Subcutaneous abdominal adipose tissue (tissue), 5 donors: ENCODE data around the gene R3HDM4.

Experiments used
- H3K27ac ChIP-seq: one replicate; pipeline ENCODE4 v1.7.0; 2013; ENCODE audit warnings: low read depth, mild to moderate bottlenecking, inconsistent platforms, low read length, moderate library complexity
- H3K27me3 ChIP-seq, 5 donors: one replicate each; pipeline ENCODE4 v1.7.0; 2013; ENCODE audit warnings: low read length in 5 of 5, inconsistent platforms in 1 of 5; ENCODE audit not compliant: control insufficient read depth in 5 of 5, insufficient read depth in 4 of 5
- H3K36me3 ChIP-seq, 5 donors: one replicate each; pipeline ENCODE4 v1.7.0; 2013; ENCODE audit warnings: low read length in 5 of 5; ENCODE audit not compliant: control insufficient read depth in 5 of 5, insufficient read depth in 5 of 5
- H3K4me1 ChIP-seq, 5 donors: one replicate each; pipeline ENCODE4 v1.7.0; 2013; ENCODE audit warnings: low read length in 5 of 5, mild to moderate bottlenecking in 3 of 5, moderate library complexity in 1 of 5; ENCODE audit not compliant: control insufficient read depth in 5 of 5, insufficient read depth in 5 of 5
- H3K4me3 ChIP-seq, 5 donors: one replicate each; pipeline ENCODE4 v1.7.0; 2013; ENCODE audit warnings: low read length in 5 of 5, low read depth in 1 of 5
- H3K9ac ChIP-seq, 5 donors: one replicate each; pipeline ENCODE4 v1.7.0; 2013; ENCODE audit warnings: low read length in 5 of 5, mild to moderate bottlenecking in 4 of 5, moderate library complexity in 3 of 5
- H3K9me3 ChIP-seq, 5 donors: one replicate each; pipeline ENCODE4 v1.7.0; 2013; ENCODE audit warnings: low read length in 5 of 5; ENCODE audit not compliant: control insufficient read depth in 5 of 5
- donor health status: healthy.
- donor health status: healthy.
- donor health status: healthy.
- donor health status: healthy.
- donor health status: healthy.

The R3HDM4 gene

GRCh38 chr19:947090-947706 is 34.2 kb upstream of the R3HDM4 start:
- H3K4me3 ChIP-seq, result no peak overlapping the region
- H3K9me3 ChIP-seq, result no peaks in the 10 kb centered on the region
- no peak overlapping the region for H3K9ac ChIP-seq
- H3K27ac ChIP-seq, result no peak overlapping the region
- H3K36me3 ChIP-seq, result peaks cover 0 to 18% (median 5%) of the 10 kb centered on the region in 5 donors
- H3K27me3 ChIP-seq, result no peaks in the 10 kb centered on the region
- peaks cover 2 to 42% (median 17%) of the 10 kb centered on the region in 5 donors for H3K4me1 ChIP-seq

- H3K4me1 ChIP-seq, result peaks cover 2 to 58% (median 28%) of the 10 kb centered on the region in 5 donors
- H3K36me3 ChIP-seq, result peaks cover 0 to 18% (median 5%) of the 10 kb centered on the region in 5 donors
- no peak overlapping the region for H3K4me3 ChIP-seq
- no peaks in the 10 kb centered on the region for H3K9me3 ChIP-seq
- no peaks in the 10 kb centered on the region for H3K27me3 ChIP-seq
- no peak overlapping the region for H3K9ac ChIP-seq
- no peak overlapping the region for H3K27ac ChIP-seq
These were observed 32.6 kb upstream of the R3HDM4 start for GRCh38 chr19:945401-946252.

GRCh38 chr19:944663-945241 is 31.7 kb upstream of the R3HDM4 start:
- no peak overlapping the region for H3K27ac ChIP-seq
- no peak overlapping the region for H3K9ac ChIP-seq
- H3K9me3 ChIP-seq, result no peaks in the 10 kb centered on the region
- no peak overlapping the region for H3K4me3 ChIP-seq
- H3K36me3 ChIP-seq, result peaks cover 0 to 18% (median 5%) of the 10 kb centered on the region in 5 donors
- H3K27me3 ChIP-seq, result no peaks in the 10 kb centered on the region
- H3K4me1 ChIP-seq, result peaks cover 4 to 66% (median 34%) of the 10 kb centered on the region in 5 donors

GRCh38 chr19:944171-944567 is 31.1 kb upstream of the R3HDM4 start:
- H3K36me3 ChIP-seq, result peaks cover 0 to 22% (median 5%) of the 10 kb centered on the region in 5 donors
- H3K27me3 ChIP-seq, result no peaks in the 10 kb centered on the region
- no peak overlapping the region for H3K4me3 ChIP-seq
- no peak overlapping the region for H3K9ac ChIP-seq
- H3K27ac ChIP-seq, result no peak overlapping the region
- H3K4me1 ChIP-seq, result peaks cover 4 to 72% (median 34%) of the 10 kb centered on the region in 5 donors
- H3K9me3 ChIP-seq, result no peaks in the 10 kb centered on the region

- no peaks in the 10 kb centered on the region for H3K27me3 ChIP-seq
- H3K9ac ChIP-seq, result no peak overlapping the region
- H3K9me3 ChIP-seq, result no peaks in the 10 kb centered on the region
- no peak overlapping the region for H3K27ac ChIP-seq
- peaks cover 0 to 22% (median 5%) of the 10 kb centered on the region in 5 donors for H3K36me3 ChIP-seq
- peaks cover 4 to 69% (median 34%) of the 10 kb centered on the region in 5 donors for H3K4me1 ChIP-seq
- no peak overlapping the region for H3K4me3 ChIP-seq
These were observed 30.6 kb upstream of the R3HDM4 start for GRCh38 chr19:943551-944170.

- H3K9me3 ChIP-seq, result no peaks in the 10 kb centered on the region
- H3K36me3 ChIP-seq, result peaks cover 0 to 20% (median 6%) of the 10 kb centered on the region in 5 donors
- H3K27me3 ChIP-seq, result no peaks in the 10 kb centered on the region
- peak overlapping the region in 1 of 5 donors; percentile 62 for H3K4me3 ChIP-seq
- peaks cover 4 to 66% (median 34%) of the 10 kb centered on the region in 5 donors for H3K4me1 ChIP-seq
- no peak overlapping the region for H3K9ac ChIP-seq
- H3K27ac ChIP-seq, result no peak overlapping the region
These were observed 29.2 kb upstream of the R3HDM4 start for GRCh38 chr19:942133-942645.

- H3K9me3 ChIP-seq, result no peaks in the 10 kb centered on the region
- H3K4me3 ChIP-seq, result peak overlapping the region in 4 of 5 donors; percentile 23 to 62 (median 47)
- H3K27ac ChIP-seq, result peak overlapping the region; percentile 41
- no peaks in the 10 kb centered on the region for H3K27me3 ChIP-seq
- peaks cover 4 to 61% (median 32%) of the 10 kb centered on the region in 5 donors for H3K4me1 ChIP-seq
- no peak overlapping the region for H3K9ac ChIP-seq
- peaks cover 0 to 22% (median 6%) of the 10 kb centered on the region in 5 donors for H3K36me3 ChIP-seq
These were observed 28.5 kb upstream of the R3HDM4 start for GRCh38 chr19:941292-942132.

- Histone ChIP-seq H3K9ac (peak overlapping the region in 2 of 5 donors; percentile 30 to 47), H3K27me3 (no peaks in the 10 kb centered on the region), H3K4me1 (peaks cover 4 to 66% (median 32%) of the 10 kb centered on the region in 5 donors), H3K36me3 (peaks cover 0 to 22% (median 6%) of the 10 kb centered on the region in 5 donors), H3K27ac (peak overlapping the region; percentile 41), H3K4me3 (peak overlapping the region in 3 of 5 donors; percentile 42 to 62 (median 52)), H3K9me3 (no peaks in the 10 kb centered on the region)
These were observed 27.7 kb upstream of the R3HDM4 start for GRCh38 chr19:940591-941291.
